GM08714 (cell line): ENCODE measurements around the gene APBB3.
"Not testable (repeated sequence)": the region's sequence is repeated elsewhere in the genome, so short reads cannot be mapped to it uniquely, and the experiment has no call there.

Experiments used
- H3K4me3 ChIP-seq: fragments of 200-500 bp; sonication (Bioruptor generic); 2 replicates; pipeline ENCODE4 v1.5.1; 2014; ENCODE audit warnings: mild to moderate bottlenecking, low read length, inconsistent platforms
- ZNF274 ChIP-seq: IDR thresholded peaks from 2 replicates; pipeline ENCODE4 v1.6.1; 2012; ENCODE audit warnings: mild to moderate bottlenecking, low read depth, low read length

The APBB3 gene

GRCh38 chr5:140564196-140565023, at the start of gene APBB3, which contains the start of gene SLC35A4:
Gene APBB3 (minus strand): TSS chr5:140564598. CDS start chr5:140564245, 353 bp downstream.
Gene SLC35A4 (plus strand): TSS chr5:140564828. CDS start chr5:140567170, 2,342 bp downstream.
- H3K4me3 ChIP-seq, result peak within 1 kb of the TSS; percentile 91
- TF ChIP-seq ZNF274, result no peak

- H3K4me3 ChIP-seq, result no peak overlapping the region
- TF ChIP-seq ZNF274, result no peak
Measured at GRCh38 chr5:140611020-140611521, 46.7 kb upstream of the APBB3 start.

GRCh38 chr5:140609126-140609525, 44.7 kb upstream of the APBB3 start:
- no peak overlapping the region for H3K4me3 ChIP-seq
- TF ChIP-seq ZNF274, result no peak

GRCh38 chr5:140608722-140609121, 44.3 kb upstream of the APBB3 start:
- no peak overlapping the region for H3K4me3 ChIP-seq
- no peak for TF ChIP-seq ZNF274

- no peak overlapping the region for H3K4me3 ChIP-seq
- TF ChIP-seq ZNF274, result no peak
Measured at GRCh38 chr5:140607031-140607430, 42.6 kb upstream of the APBB3 start.

- no peak overlapping the region for H3K4me3 ChIP-seq
- no peak for TF ChIP-seq ZNF274
Measured at GRCh38 chr5:140605879-140606278, 41.5 kb upstream of the APBB3 start.

GRCh38 chr5:140603734-140604133, 39.3 kb upstream of the APBB3 start:
- TF ChIP-seq ZNF274, result no peak
- H3K4me3 ChIP-seq, result no peak overlapping the region

- not testable (repeated sequence) for H3K4me3 ChIP-seq
Measured at GRCh38 chr5:140603446-140603698, 39.0 kb upstream of the APBB3 start.

GRCh38 chr5:140602147-140602546, 37.7 kb upstream of the APBB3 start:
- TF ChIP-seq ZNF274, result no peak
- H3K4me3 ChIP-seq, result no peak overlapping the region

GRCh38 chr5:140600096-140600495, 35.7 kb upstream of the APBB3 start:
- TF ChIP-seq ZNF274, result no peak

GRCh38 chr5:140598836-140599235, 34.4 kb upstream of the APBB3 start:
- TF ChIP-seq ZNF274, result no peak
- H3K4me3 ChIP-seq, result no peak overlapping the region

More at GRCh38 chr5:140600096-140600495, 35.7 kb upstream of the APBB3 start:
- no peak overlapping the region for H3K4me3 ChIP-seq

GRCh38 chr5:140596321-140596741, 31.9 kb upstream of the APBB3 start:
- H3K4me3 ChIP-seq, result no peak overlapping the region
- TF ChIP-seq ZNF274, result no peak

- no peak overlapping the region for H3K4me3 ChIP-seq
- no peak for TF ChIP-seq ZNF274
Measured at GRCh38 chr5:140595538-140596300, 31.3 kb upstream of the APBB3 start.

GRCh38 chr5:140594169-140594568, 29.8 kb upstream of the APBB3 start:
- H3K4me3 ChIP-seq, result no peak overlapping the region
- TF ChIP-seq ZNF274, result no peak

- not testable (repeated sequence) for H3K4me3 ChIP-seq
Measured at GRCh38 chr5:140593070-140593469, 28.7 kb upstream of the APBB3 start.

- TF ChIP-seq ZNF274, result no peak
- H3K4me3 ChIP-seq, result no peak overlapping the region
Measured at GRCh38 chr5:140591747-140592372, 27.5 kb upstream of the APBB3 start.
